Right lobe of liver (tissue), 4 donors: ENCODE measurements around the gene CAST.

ENCODE experiments used
- POLR2A ChIP-seq: fragments of 450-650 bp; IDR thresholded peaks from one replicate; pipeline ENCODE4 v1.6.1; 2017; ENCODE audit warnings: antibody characterized with exemption, mild to moderate bottlenecking
- TF ChIP-seq, protein P1 (sequence below), 4 donors: fragments of 200-600 bp in 3 of 4; fragments of 450-650 bp in 1 of 4; IDR thresholded peaks; one replicate each; pipeline versions ENCODE4 v1.5.1 to v1.8.0; 2016 to 2022; ENCODE audit warnings: antibody characterized with exemption in 4 of 4, mild to moderate bottlenecking in 2 of 4
- donor health status: DM: no; HTN: no; CAD: no.
- donor health status: DM: no; HTN: no; CAD: no.
- donor health status: DM: no; HTN: yes; CAD: no.

DNA sequence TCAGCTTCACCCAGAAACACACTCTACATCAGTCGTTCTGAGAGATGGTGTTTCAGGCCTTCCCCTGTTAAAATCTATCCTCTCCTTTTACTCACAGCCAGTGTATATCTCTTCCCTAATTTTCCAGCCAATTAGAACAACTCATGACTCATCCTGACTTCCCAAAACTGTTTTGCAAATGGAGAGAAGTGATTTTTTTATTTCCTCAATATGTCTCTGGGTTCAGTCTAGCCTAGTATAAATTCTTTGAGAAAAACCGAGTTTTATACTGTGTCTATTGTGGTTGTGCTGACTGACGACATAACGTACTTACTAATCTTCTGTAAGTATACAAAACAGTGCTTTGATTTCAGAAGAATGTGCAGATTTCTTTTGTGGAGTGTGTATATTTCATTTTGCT is 28.4 kb upstream of the CAST start:
- TF ChIP-seq, protein P1, sequence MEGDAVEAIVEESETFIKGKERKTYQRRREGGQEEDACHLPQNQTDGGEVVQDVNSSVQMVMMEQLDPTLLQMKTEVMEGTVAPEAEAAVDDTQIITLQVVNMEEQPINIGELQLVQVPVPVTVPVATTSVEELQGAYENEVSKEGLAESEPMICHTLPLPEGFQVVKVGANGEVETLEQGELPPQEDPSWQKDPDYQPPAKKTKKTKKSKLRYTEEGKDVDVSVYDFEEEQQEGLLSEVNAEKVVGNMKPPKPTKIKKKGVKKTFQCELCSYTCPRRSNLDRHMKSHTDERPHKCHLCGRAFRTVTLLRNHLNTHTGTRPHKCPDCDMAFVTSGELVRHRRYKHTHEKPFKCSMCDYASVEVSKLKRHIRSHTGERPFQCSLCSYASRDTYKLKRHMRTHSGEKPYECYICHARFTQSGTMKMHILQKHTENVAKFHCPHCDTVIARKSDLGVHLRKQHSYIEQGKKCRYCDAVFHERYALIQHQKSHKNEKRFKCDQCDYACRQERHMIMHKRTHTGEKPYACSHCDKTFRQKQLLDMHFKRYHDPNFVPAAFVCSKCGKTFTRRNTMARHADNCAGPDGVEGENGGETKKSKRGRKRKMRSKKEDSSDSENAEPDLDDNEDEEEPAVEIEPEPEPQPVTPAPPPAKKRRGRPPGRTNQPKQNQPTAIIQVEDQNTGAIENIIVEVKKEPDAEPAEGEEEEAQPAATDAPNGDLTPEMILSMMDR (IDR thresholded peaks at IDR 0.05) = no peak
- no peak for TF ChIP-seq POLR2A
